Measurements from ENCODE around the gene CD300C.
"Not testable (repeated sequence)": the region's sequence is repeated elsewhere in the genome, so short reads cannot be mapped to it uniquely, and the experiment has no call there.

The CD300C gene

DNA sequence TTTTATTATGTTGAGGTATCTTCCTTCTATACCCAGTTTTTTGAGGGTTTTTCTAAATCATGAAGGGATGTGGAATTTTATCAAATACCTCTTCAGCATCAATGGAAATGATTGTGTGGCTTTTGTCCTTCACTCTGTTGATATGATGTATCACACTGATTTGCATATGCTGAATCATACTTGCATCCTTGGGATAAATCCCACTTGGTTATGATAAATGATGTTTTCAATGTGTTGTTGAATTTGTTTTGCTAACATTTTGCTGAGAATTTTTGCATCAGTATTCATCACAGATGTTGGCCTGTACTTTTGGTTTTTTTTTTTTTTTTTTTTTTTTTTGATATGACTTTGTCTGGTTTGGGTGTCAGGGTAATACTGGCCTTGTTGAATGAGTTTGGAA lies 37.8 kb downstream of the CD300C start:
- no peak overlapping the region for H3K4me2 ChIP-seq (ENCODE audit: low read depth, low read length, poor library complexity, severe bottlenecking)
- H4K20me1 ChIP-seq (ENCODE audit: low read depth, low read length), result no peaks in the 10 kb centered on the region
- H3K9me3 ChIP-seq (ENCODE audit: insufficient read depth, low read length), result no peaks in the 10 kb centered on the region
- no peak overlapping the region for H3K27ac ChIP-seq (ENCODE audit: low read depth, low read length)
- H3K4me3 ChIP-seq (ENCODE audit: insufficient read depth, low read length, poor library complexity, severe bottlenecking), result no peak overlapping the region
- H3K79me2 ChIP-seq (ENCODE audit: insufficient read depth, low read length), result no peaks in the 10 kb centered on the region
- no peak overlapping the region for H3K9ac ChIP-seq (ENCODE audit: low read length)
- H3K9me2 ChIP-seq (replicated peaks; ENCODE audit: insufficient read depth, low read length), result no peaks in the 10 kb centered on the region
- H3K27me3 ChIP-seq (ENCODE audit: low read length), result no peaks in the 10 kb centered on the region
- no peaks in the 10 kb centered on the region for H3K36me3 ChIP-seq (ENCODE audit: low read length)
- H2AFZ ChIP-seq (ENCODE audit: low read depth, low read length, severe bottlenecking), result no peak overlapping the region
- no peaks in the 10 kb centered on the region for H3F3A ChIP-seq (ENCODE audit: insufficient read depth)
- TF ChIP-seq, protein P1, sequence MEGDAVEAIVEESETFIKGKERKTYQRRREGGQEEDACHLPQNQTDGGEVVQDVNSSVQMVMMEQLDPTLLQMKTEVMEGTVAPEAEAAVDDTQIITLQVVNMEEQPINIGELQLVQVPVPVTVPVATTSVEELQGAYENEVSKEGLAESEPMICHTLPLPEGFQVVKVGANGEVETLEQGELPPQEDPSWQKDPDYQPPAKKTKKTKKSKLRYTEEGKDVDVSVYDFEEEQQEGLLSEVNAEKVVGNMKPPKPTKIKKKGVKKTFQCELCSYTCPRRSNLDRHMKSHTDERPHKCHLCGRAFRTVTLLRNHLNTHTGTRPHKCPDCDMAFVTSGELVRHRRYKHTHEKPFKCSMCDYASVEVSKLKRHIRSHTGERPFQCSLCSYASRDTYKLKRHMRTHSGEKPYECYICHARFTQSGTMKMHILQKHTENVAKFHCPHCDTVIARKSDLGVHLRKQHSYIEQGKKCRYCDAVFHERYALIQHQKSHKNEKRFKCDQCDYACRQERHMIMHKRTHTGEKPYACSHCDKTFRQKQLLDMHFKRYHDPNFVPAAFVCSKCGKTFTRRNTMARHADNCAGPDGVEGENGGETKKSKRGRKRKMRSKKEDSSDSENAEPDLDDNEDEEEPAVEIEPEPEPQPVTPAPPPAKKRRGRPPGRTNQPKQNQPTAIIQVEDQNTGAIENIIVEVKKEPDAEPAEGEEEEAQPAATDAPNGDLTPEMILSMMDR (IDR thresholded peaks at IDR 0.05; ENCODE audit: insufficient read depth, low read length, poor library complexity, severe bottlenecking), result no peak
- no peak for TF ChIP-seq EZH2phosphoT487 (conservative IDR thresholded peaks at IDR 0.05; ENCODE audit: low read length)

DNA sequence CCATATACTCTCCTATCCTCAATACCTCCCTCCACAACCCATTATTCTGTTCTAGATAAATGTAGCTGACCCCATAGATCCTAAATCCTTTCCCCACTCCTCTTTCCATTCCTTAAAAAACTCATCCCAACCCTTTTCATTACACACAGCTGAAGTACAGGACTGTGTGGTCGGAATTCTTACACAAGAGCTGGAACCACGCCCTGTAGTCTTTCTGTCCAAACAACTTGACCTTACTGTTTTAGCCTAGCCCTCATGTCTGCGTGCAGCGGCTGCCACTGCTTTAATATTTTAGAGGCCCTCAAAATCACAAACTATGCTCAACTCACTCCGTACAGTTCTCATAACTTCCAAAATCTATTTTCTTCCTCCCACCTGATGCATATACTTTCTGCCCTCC lies 42.0 kb downstream of the CD300C start:
- H3K9ac ChIP-seq (ENCODE audit: low read length); H3K4me2 ChIP-seq (ENCODE audit: low read depth, low read length, poor library complexity, severe bottlenecking); H3K79me2 ChIP-seq (ENCODE audit: insufficient read depth, low read length); H2AFZ ChIP-seq (ENCODE audit: low read depth, low read length, severe bottlenecking); H3K4me3 ChIP-seq (ENCODE audit: insufficient read depth, low read length, poor library complexity, severe bottlenecking); H3K9me3 ChIP-seq (ENCODE audit: insufficient read depth, low read length); H3K36me3 ChIP-seq (ENCODE audit: low read length); H3K27me3 ChIP-seq (ENCODE audit: low read length); H3F3A ChIP-seq (ENCODE audit: insufficient read depth); H4K20me1 ChIP-seq (ENCODE audit: low read depth, low read length); H3K27ac ChIP-seq (ENCODE audit: low read depth, low read length); H3K9me2 ChIP-seq (replicated peaks; ENCODE audit: insufficient read depth, low read length): not testable (repeated sequence)

DNA sequence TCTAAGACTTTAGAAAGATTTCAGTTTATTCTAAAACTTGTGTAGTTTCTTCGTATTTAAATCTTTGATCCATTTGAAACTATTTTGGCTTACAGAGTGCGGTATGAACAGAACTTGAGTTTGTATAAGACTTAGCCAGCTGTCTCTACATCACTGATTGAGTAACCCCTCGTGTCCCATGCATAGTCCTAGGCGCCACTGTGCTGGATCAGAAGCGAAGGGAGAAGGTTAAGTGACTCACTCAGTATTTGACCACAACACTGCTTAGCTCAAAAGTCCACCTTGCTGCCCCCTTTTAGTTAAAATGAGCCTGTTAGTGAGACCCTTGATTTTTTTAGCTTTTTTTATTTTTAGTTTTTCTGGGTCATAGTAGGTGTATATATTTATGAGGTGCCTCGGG lies 43.1 kb downstream of the CD300C start:
- no peak overlapping the region for H3K27ac ChIP-seq (ENCODE audit: low read depth, low read length)
- H3F3A ChIP-seq (ENCODE audit: insufficient read depth), result no peaks in the 10 kb centered on the region
- H3K4me2 ChIP-seq (ENCODE audit: low read depth, low read length, poor library complexity, severe bottlenecking), result no peak overlapping the region
- H3K36me3 ChIP-seq (ENCODE audit: low read length), result no peaks in the 10 kb centered on the region
- no peak overlapping the region for H3K4me3 ChIP-seq (ENCODE audit: insufficient read depth, low read length, poor library complexity, severe bottlenecking)
- H4K20me1 ChIP-seq (ENCODE audit: low read depth, low read length), result no peaks in the 10 kb centered on the region
- no peak overlapping the region for H3K9ac ChIP-seq (ENCODE audit: low read length)
- no peak overlapping the region for H2AFZ ChIP-seq (ENCODE audit: low read depth, low read length, severe bottlenecking)
- H3K27me3 ChIP-seq (ENCODE audit: low read length), result no peaks in the 10 kb centered on the region
- no peaks in the 10 kb centered on the region for H3K79me2 ChIP-seq (ENCODE audit: insufficient read depth, low read length)
- no peaks in the 10 kb centered on the region for H3K9me2 ChIP-seq (replicated peaks; ENCODE audit: insufficient read depth, low read length)
- H3K9me3 ChIP-seq (ENCODE audit: insufficient read depth, low read length), result no peaks in the 10 kb centered on the region
- TF ChIP-seq EZH2phosphoT487 (conservative IDR thresholded peaks at IDR 0.05; ENCODE audit: low read length), result no peak

DNA sequence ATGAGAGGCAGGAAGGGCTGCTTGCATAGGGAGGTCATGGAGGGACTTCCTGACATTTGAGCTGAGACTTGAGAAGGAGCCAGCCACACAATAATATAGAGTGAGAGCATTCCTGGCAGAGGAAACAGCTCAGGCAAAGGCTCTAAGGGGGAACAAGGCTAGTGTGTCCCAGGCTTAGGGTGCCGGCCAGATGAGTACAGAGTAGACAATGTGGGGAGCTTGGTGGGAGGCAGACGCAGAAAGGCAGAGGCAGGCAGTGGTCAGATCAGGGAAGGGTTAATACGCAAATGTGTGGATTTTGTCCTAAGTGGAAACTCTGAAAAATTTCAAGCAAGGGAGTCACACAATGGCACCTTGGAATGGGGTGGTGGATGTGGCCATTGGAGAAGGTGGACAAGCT lies 45.9 kb downstream of the CD300C start:
- no peaks in the 10 kb centered on the region for H3K27me3 ChIP-seq (ENCODE audit: low read length)
- no peak overlapping the region for H3K27ac ChIP-seq (ENCODE audit: low read depth, low read length)
- no peak overlapping the region for H3K4me3 ChIP-seq (ENCODE audit: insufficient read depth, low read length, poor library complexity, severe bottlenecking)
- H3F3A ChIP-seq (ENCODE audit: insufficient read depth), result no peaks in the 10 kb centered on the region
- H3K9me2 ChIP-seq (replicated peaks; ENCODE audit: insufficient read depth, low read length), result no peaks in the 10 kb centered on the region
- no peak overlapping the region for H3K9ac ChIP-seq (ENCODE audit: low read length)
- H2AFZ ChIP-seq (ENCODE audit: low read depth, low read length, severe bottlenecking), result no peak overlapping the region
- TF ChIP-seq, protein P1 (IDR thresholded peaks at IDR 0.05; ENCODE audit: insufficient read depth, low read length, poor library complexity, severe bottlenecking), result no peak
- no peak for TF ChIP-seq EZH2phosphoT487 (conservative IDR thresholded peaks at IDR 0.05; ENCODE audit: low read length)
- H3K4me2 ChIP-seq (ENCODE audit: low read depth, low read length, poor library complexity, severe bottlenecking), result no peak overlapping the region
- no peaks in the 10 kb centered on the region for H3K36me3 ChIP-seq (ENCODE audit: low read length)
- H3K9me3 ChIP-seq (ENCODE audit: insufficient read depth, low read length), result no peaks in the 10 kb centered on the region
- H4K20me1 ChIP-seq (ENCODE audit: low read depth, low read length), result no peaks in the 10 kb centered on the region
- no peaks in the 10 kb centered on the region for H3K79me2 ChIP-seq (ENCODE audit: insufficient read depth, low read length)

Measured in SU-DHL-6 (cell line).